Measurements from ENCODE around the gene RNASET2. TPM values are rescaled to one million over a fixed set of nuclear protein-coding genes. Genes with fewer than 3 reads are reported as not detected.

Gene RNASET2
- total RNA-seq (2014; rRNA removed; shearing (Covaris generic)): 35.6 and 52.5 TPM in 2 replicates

GRCh38 chr6:166956444-166957086, at the start of gene RNASET2:
Gene RNASET2 (minus strand): TSS chr6:166956550. CDS start chr6:166956182, 368 bp downstream.
- peak; percentile 53 for DNase-seq (ENCODE audit: low spot score)

- no peak for DNase-seq (ENCODE audit: low spot score)
Measured at GRCh38 chr6:167005350-167006159, 49.2 kb upstream of the RNASET2 start.

GRCh38 chr6:167000759-167001158, 44.4 kb upstream of the RNASET2 start:
- DNase-seq (ENCODE audit: low spot score): no peak

GRCh38 chr6:166999884-167000253, 43.5 kb upstream of the RNASET2 start:
- no peak for DNase-seq (ENCODE audit: low spot score)

- DNase-seq (ENCODE audit: low spot score): peak; percentile 79
Measured at GRCh38 chr6:166999145-166999883, 43.0 kb upstream of the RNASET2 start, which contains the start of gene CEP43. Gene CEP43 (plus strand): TSS chr6:166999397. CDS start chr6:166999413, 16 bp downstream.

GRCh38 chr6:166998256-166999144, 42.1 kb upstream of the RNASET2 start:
- no peak for DNase-seq (ENCODE audit: low spot score)

GRCh38 chr6:166997768-166998255, 41.5 kb upstream of the RNASET2 start:
- DNase-seq (ENCODE audit: low spot score): peak; percentile 55

- no peak for DNase-seq (ENCODE audit: low spot score)
Measured at GRCh38 chr6:166997348-166997747, 41.0 kb upstream of the RNASET2 start.

GRCh38 chr6:166996406-166996805, 40.1 kb upstream of the RNASET2 start:
- no peak for DNase-seq (ENCODE audit: low spot score)

GRCh38 chr6:166989427-166990032, 33.2 kb upstream of the RNASET2 start:
- DNase-seq (ENCODE audit: low spot score): peak; percentile 25

GRCh38 chr6:166988674-166989201, 32.4 kb upstream of the RNASET2 start:
- DNase-seq (ENCODE audit: low spot score): no peak

GRCh38 chr6:166987930-166988329, 31.6 kb upstream of the RNASET2 start:
- DNase-seq (ENCODE audit: low spot score): no peak

- no peak for DNase-seq (ENCODE audit: low spot score)
Measured at GRCh38 chr6:166987448-166987847, 31.1 kb upstream of the RNASET2 start.

GRCh38 chr6:166980738-166981137, 24.4 kb upstream of the RNASET2 start:
- no peak for DNase-seq (ENCODE audit: low spot score)

GRCh38 chr6:166977621-166978525, 21.5 kb upstream of the RNASET2 start:
- no peak for DNase-seq (ENCODE audit: low spot score)

GRCh38 chr6:166976636-166977035, 20.3 kb upstream of the RNASET2 start:
- DNase-seq (ENCODE audit: low spot score): no peak

GRCh38 chr6:166972101-166972500, 15.8 kb upstream of the RNASET2 start:
- no peak for DNase-seq (ENCODE audit: low spot score)

GRCh38 chr6:166971271-166971670, 14.9 kb upstream of the RNASET2 start:
- DNase-seq (ENCODE audit: low spot score): no peak

GRCh38 chr6:166970776-166971175, 14.4 kb upstream of the RNASET2 start:
- no peak for DNase-seq (ENCODE audit: low spot score)

All from A172 (cell line).